Breast epithelium (tissue), 4 donors: ENCODE measurements around the gene ATRNL1. TPM values are rescaled to one million over a fixed set of nuclear protein-coding genes. Genes with fewer than 3 reads are reported as not detected.

Source experiments
- DNase-seq, 2 donors: peaks; one replicate each; pipeline ENCODE4 v3.0.0-alpha.2; 2019; ENCODE audit warnings: low spot score in 2 of 2
- H3K27ac ChIP-seq, 2 donors: fragments of 200-600 bp; sonication (generic) in 1 of 2; one replicate each; pipeline ENCODE4 v1.5.1; 2016 to 2019; ENCODE audit warnings: mild to moderate bottlenecking in 1 of 2
- H3K27me3 ChIP-seq, 2 donors: fragments of 200-600 bp; sonication (generic) in 1 of 2; one replicate each; pipeline versions ENCODE4 v1.5.1 to v1.6.0; 2017 to 2019; ENCODE audit warnings: control low read depth in 1 of 2, mild to moderate bottlenecking in 1 of 2
- H3K36me3 ChIP-seq: fragments of 200-600 bp; one replicate; pipeline ENCODE4 v1.5.1; 2019
- H3K4me1 ChIP-seq, 2 donors: fragments of 200-600 bp; sonication (generic); one replicate each; pipeline ENCODE4 v1.5.1; 2016 to 2019; ENCODE audit warnings: control low read depth in 1 of 2
- H3K4me3 ChIP-seq, 3 donors: fragments of 200-600 bp; sonication (generic); 1 replicate in 2 of 3; 2 replicates in 1 of 3; pipeline ENCODE4 v1.5.1; 2016 to 2019; ENCODE audit warnings: mild to moderate bottlenecking in 3 of 3, moderate library complexity in 2 of 3
- H3K9me3 ChIP-seq, 2 donors: fragments of 200-600 bp; sonication (generic) in 1 of 2; one replicate each; pipeline ENCODE4 v1.5.1; 2016 to 2019; ENCODE audit warnings: control low read depth in 1 of 2
- CTCF ChIP-seq, 3 donors: fragments of 450-650 bp; IDR thresholded peaks; one replicate each; pipeline ENCODE4 v1.5.1; 2016 to 2017; ENCODE audit warnings: antibody characterized with exemption in 3 of 3, mild to moderate bottlenecking in 3 of 3, moderate library complexity in 3 of 3
- POLR2A ChIP-seq: fragments of 450-650 bp; IDR thresholded peaks from one replicate; pipeline ENCODE4 v1.6.1; 2016; ENCODE audit warnings: antibody characterized with exemption, mild to moderate bottlenecking, moderate library complexity
- POLR2AphosphoS5 ChIP-seq, 3 donors: sonication (generic); formaldehyde crosslinking; IDR thresholded peaks; one replicate each; pipeline ENCODE4 v1.6.1; 2017; ENCODE audit warnings: antibody characterized with exemption in 3 of 3
- intact Hi-C: fragments of 100-400 bp; cut with DNase I; formaldehyde crosslinking; loops from one replicate; pipeline ENCODE4 v1.15.1; 2023; ENCODE audit warnings: low total_unique reads
- total RNA-seq, 3 donors: library from RNA; depleted of rRNA; stranded (reverse); fragments of >200 nt; gene quantifications; one replicate each; pipeline ENCODE4 v1.1.0, GENCODE V29; 2016

ATRNL1 gene
- total RNA-seq, 3 donors from 2014 or later: 0.16 to 11.4 (median 2.9) TPM

GRCh38 chr10:115861864-115862263 is 768.7 kb downstream of the ATRNL1 start:
- intact Hi-C loops: no loop called here
- no peak overlapping the region for H3K27ac ChIP-seq
- H3K4me3 ChIP-seq: no peak overlapping the region
- DNase-seq: no peak
- no peaks in the 10 kb centered on the region for H3K9me3 ChIP-seq
- TF ChIP-seq POLR2AphosphoS5 (IDR thresholded peaks at IDR 0.05) (no peak), POLR2A (no peak), CTCF (IDR thresholded peaks at IDR 0.05) (no peak)
- no peaks in the 10 kb centered on the region for H3K36me3 ChIP-seq
- no peaks in the 10 kb centered on the region for H3K4me1 ChIP-seq
- H3K27me3 ChIP-seq: no peaks in the 10 kb centered on the region

GRCh38 chr10:115866174-115866573 is 773.0 kb downstream of the ATRNL1 start:
- Histone ChIP-seq H3K27ac (no peak overlapping the region), H3K4me1 (no peaks in the 10 kb centered on the region), H3K4me3 (no peak overlapping the region), H3K27me3 (no peaks in the 10 kb centered on the region), H3K9me3 (no peaks in the 10 kb centered on the region), H3K36me3 (no peaks in the 10 kb centered on the region)
- DNase-seq: no peak
- intact Hi-C loops: no loop called here
- no peak for TF ChIP-seq POLR2A
- TF ChIP-seq POLR2AphosphoS5 (IDR thresholded peaks at IDR 0.05): no peak
- no peak for TF ChIP-seq CTCF (IDR thresholded peaks at IDR 0.05)

GRCh38 chr10:115866691-115867090 is 773.5 kb downstream of the ATRNL1 start:
- Histone ChIP-seq H3K36me3 (no peaks in the 10 kb centered on the region), H3K9me3 (no peaks in the 10 kb centered on the region), H3K27me3 (no peaks in the 10 kb centered on the region), H3K4me3 (no peak overlapping the region), H3K27ac (no peak overlapping the region), H3K4me1 (no peaks in the 10 kb centered on the region)
- DNase-seq: no peak
- intact Hi-C loops: no loop called here
- TF ChIP-seq POLR2A (no peak), POLR2AphosphoS5 (IDR thresholded peaks at IDR 0.05) (no peak), CTCF (IDR thresholded peaks at IDR 0.05) (no peak)

- no peaks in the 10 kb centered on the region for H3K9me3 ChIP-seq
- DNase-seq: no peak
Measured at GRCh38 chr10:115867305-115867704, 774.1 kb downstream of the ATRNL1 start.

GRCh38 chr10:115871855-115872254 is 778.7 kb downstream of the ATRNL1 start:
- TF ChIP-seq POLR2AphosphoS5 (IDR thresholded peaks at IDR 0.05) (no peak), CTCF (IDR thresholded peaks at IDR 0.05) (no peak), POLR2A (no peak)
- H3K27ac ChIP-seq: no peak overlapping the region
- DNase-seq: no peak
- no peaks in the 10 kb centered on the region for H3K4me1 ChIP-seq
- no peaks in the 10 kb centered on the region for H3K9me3 ChIP-seq
- no peaks in the 10 kb centered on the region for H3K27me3 ChIP-seq
- intact Hi-C loops: no loop called here
- no peaks in the 10 kb centered on the region for H3K36me3 ChIP-seq
- no peak overlapping the region for H3K4me3 ChIP-seq

More at GRCh38 chr10:115867305-115867704, 774.1 kb downstream of the ATRNL1 start:
- Histone ChIP-seq H3K27me3 (no peaks in the 10 kb centered on the region), H3K4me3 (no peak overlapping the region), H3K36me3 (no peaks in the 10 kb centered on the region), H3K27ac (no peak overlapping the region), H3K4me1 (no peaks in the 10 kb centered on the region)
- TF ChIP-seq POLR2A: no peak
- no peak for TF ChIP-seq POLR2AphosphoS5 (IDR thresholded peaks at IDR 0.05)
- TF ChIP-seq CTCF (IDR thresholded peaks at IDR 0.05): no peak
- intact Hi-C loops: no loop called here
